IPS-18c (cell line): ENCODE results near the gene PCGF5.
A peak's percentile ranks its signal among the peaks of the same experiment; 100 is the strongest.
"Not testable (repeated sequence)": the region's sequence is repeated elsewhere in the genome, so short reads cannot be mapped to it uniquely, and the experiment has no call there.

Experiments used
- H3K4me3 ChIP-seq: 2 replicates; pipeline ENCODE4 v1.7.0; 2013; ENCODE audit warnings: low read depth, mild to moderate bottlenecking, low read length, moderate library complexity; ENCODE audit not compliant: insufficient read depth
- H3K9me3 ChIP-seq: one replicate; pipeline ENCODE4 v1.6.1; 2013; ENCODE audit warnings: mild to moderate bottlenecking, low read length, moderate library complexity; ENCODE audit not compliant: control insufficient read depth, insufficient read depth

The PCGF5 gene

DNA sequence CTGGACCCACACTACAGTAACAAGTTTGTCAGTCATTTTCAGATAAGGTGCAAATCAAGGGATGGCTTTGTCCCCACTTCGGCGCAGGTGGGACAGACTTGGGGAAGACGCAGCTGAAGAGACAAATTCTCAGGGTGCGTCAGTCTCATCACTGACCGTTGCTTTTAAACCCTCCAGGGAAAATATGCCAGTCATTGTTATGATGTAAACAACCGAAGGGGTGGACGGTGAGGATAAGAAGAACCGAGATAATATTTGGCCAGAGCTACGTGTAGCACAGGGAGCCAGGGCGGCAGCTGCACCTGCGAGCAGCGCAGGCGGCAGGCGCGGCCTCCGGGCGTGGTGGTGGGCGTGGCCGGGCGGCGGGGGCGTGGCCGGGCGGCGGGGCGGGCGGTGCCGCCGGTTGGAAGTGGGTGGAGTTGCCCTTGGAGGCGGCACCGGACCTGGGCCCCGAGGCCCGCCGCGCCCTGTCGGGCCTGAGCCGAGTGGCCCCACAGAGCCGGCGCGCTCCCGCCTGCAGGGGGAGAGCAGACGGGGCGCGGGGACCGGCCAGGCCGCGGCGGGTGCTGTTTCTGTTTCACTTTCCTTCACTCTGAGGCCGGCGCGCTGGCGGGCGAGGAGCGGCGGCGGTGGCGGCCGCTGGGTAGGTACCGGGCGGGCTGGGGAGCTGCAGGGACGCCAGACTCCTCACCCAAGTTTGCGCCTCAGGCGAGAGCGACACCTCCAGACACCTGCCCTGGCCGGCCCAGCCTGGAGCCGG, at the start of gene PCGF5:
PCGF5 (plus strand) TSS at position 470 of the 760 bp plus-strand sequence. CDS start 2,209 bp downstream, outside the sequence.
- H3K4me3 ChIP-seq: peak within 1 kb of the TSS; percentile 79

DNA sequence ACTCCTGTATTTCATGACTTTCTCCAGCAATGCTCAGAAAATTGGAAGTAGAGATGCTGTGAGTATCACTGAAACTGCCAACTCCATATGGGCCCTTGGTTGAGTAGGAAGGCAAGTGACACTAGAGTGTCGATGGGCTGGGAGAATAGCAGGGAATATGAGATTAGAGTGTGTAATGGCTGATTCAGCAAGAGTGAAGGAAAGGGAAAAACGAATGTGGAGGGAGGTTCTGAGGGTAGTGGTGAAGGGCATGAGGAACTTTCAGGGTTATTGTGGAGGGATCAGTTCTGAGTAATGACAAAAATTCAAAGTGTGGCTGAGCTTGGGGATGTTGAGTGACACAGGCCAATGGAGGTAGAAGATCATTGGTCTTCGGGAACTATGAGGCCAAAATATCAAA, 49.0 kb upstream of the PCGF5 start:
- H3K9me3 ChIP-seq: peaks cover 2% of the 10 kb centered on the region
- no peak overlapping the region for H3K4me3 ChIP-seq

More for the DNA sequence above, at the start of gene PCGF5:
- no peaks in the 10 kb centered on the region for H3K9me3 ChIP-seq

DNA sequence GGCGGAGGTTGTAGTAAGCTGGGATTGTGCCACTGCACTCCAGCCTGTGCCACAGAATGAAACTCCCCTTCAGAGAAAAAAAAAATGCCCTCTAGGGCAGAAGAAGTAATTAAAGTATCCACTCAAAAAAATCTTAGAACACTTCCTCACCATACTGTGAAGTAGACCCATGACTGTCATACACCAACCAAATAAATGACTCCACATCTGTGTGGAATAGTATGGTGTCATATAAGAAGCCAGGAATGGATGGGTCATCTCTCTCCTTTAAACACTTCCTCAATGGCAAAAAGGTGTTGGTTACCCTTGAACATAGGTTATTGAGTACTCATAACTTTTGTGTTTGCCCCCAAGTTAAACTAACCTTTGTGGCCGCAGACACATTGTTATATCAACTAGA, 48.1 kb upstream of the PCGF5 start:
- H3K9me3 ChIP-seq: peaks cover 4% of the 10 kb centered on the region
- H3K4me3 ChIP-seq: no peak overlapping the region

DNA sequence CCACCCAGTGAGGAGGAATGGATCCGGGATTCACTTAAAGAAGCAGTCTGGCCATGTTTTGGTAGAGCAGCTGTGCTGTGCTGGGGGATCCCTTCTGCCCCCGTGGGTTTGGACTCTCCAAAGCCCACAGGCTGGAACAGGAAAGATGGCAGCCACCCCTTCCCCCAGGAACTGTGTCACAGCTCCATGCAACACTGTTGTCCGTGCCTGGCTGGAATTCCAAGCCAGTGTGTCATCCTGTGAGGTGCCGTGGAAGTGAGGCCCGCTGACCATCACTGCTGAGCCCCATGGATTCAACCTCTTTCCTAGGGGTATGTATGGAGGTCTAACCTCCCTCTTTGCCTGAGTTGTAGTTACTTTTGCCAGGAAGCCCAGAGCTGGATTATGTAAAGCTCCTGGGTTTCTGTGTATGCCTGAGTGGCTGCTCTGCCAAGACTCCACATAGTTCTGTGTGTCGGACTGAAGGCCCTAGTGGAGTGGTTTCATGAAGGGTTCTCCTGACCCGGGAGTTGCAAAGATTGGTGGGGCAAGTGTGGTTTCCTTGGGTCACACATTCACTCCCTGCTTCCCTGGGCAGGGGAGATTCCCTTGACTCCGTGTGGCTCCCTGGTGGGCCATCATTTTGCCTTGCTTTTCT, 35.1 kb upstream of the PCGF5 start:
- H3K9me3 ChIP-seq: no peaks in the 10 kb centered on the region
- no peak overlapping the region for H3K4me3 ChIP-seq

DNA sequence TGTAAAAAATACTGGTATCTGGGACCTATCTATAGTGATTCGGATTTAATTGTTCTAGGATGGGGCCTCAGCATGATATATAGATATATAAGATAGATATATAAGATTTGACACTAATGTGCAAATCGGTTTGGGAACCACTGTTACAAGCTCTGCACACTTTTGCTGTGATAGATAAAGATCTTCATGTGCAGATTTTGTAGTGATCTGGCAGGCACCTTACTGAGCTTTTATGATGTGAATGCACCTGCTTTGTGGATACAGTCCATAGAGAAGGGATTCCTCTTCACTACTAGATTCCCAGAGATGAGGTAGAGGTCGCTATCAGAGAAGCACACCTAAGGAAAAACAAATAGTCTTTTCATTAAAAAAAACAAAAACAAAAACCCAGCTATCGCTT, 33.3 kb upstream of the PCGF5 start:
- no peak overlapping the region for H3K4me3 ChIP-seq
- no peaks in the 10 kb centered on the region for H3K9me3 ChIP-seq

DNA sequence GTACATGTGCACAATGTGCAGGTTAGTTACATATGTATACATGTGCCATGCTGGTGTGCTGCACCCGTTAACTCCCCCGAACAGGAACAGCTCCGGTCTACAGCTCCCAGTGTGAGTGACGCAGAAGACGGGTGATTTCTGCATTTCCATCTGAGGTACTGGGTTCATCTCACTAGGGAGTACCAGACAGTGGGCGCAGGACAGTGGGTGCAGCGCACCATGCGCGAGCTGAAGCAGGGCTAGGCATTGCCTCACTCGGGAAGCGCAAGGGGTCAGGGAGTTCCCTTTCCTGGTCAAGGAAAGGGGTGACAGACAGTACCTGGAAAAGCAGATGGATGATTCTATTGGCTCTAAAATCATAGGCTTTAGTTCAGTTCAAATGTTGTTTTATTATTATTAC, 32.5 kb upstream of the PCGF5 start:
- H3K9me3 ChIP-seq, H3K4me3 ChIP-seq: not testable (repeated sequence)

DNA sequence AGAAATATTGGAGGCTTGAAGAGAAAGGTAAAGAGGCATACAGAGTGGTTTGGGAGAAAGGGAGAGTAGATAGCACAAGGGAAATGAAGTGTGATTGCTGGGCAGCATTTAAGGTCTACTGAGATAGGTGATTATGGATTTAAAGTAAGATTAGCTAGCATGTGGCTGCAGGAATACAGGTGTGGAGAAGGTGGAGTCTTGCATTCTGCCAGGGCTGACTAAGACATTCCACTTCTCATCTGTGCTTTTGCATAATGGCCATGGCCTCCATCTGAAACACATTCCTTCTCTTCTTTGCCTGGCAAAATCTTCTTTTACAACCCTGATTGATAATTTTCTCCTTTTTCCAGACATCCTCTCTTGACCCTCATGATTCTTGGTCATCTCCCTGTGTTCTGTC, 31.6 kb upstream of the PCGF5 start:
- Histone ChIP-seq H3K9me3 (no peaks in the 10 kb centered on the region), H3K4me3 (no peak overlapping the region)

DNA sequence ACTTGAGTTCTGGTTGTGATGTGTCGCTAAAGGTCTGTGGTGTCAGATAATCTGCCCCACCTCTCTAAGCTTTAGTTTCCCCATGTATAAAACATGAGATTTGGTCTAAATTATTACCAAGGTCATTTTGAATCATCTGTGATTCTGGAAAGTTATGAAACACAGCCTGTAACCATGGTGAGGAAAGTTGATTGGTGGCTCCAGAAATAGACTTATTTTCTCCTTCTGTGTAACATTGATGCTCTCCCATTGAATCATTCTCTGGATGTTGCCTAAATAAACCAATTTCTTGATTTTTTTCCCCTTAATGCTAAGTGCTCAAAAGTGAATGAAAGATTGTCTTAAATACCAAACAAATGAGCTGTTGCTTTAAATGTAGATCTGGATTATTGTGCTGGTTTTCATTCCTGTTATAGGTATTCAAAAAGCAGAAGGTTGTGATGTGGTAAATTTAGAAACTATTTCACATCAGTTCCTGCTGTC, 30.0 kb upstream of the PCGF5 start:
- H3K4me3 ChIP-seq: no peak overlapping the region
- H3K9me3 ChIP-seq: no peaks in the 10 kb centered on the region

DNA sequence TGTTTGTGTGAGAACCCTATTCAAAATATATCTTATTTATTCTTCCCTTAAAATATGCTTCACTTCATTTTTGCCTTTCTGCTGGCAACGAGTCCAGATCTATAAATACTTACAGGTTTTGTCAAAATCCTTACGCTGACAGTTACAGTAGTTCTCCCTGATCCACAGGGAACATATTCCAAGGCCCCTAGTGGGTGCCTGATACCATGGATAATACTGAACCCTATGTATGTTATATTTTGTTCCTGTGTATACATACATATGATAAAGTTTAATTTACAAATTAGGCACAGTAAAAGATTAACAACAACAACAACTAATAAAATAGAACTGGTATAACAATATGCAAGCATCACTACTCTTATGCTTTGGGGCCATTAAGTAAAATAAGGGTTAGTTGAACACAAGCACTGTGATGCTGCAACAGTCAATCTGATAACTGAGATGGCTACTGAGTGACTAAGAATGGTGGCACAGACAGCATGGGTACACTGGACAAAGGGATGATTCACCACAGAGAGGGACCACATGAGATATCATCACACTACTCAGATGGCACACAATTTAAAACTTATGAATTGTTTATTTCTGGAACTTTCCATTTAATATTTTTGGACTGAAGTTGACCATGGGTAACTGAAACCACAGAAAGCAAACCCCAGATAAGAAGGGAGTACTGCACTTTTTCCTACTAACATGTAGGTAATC, 29.4 kb upstream of the PCGF5 start:
- Histone ChIP-seq H3K4me3 (no peak overlapping the region), H3K9me3 (no peaks in the 10 kb centered on the region)

DNA sequence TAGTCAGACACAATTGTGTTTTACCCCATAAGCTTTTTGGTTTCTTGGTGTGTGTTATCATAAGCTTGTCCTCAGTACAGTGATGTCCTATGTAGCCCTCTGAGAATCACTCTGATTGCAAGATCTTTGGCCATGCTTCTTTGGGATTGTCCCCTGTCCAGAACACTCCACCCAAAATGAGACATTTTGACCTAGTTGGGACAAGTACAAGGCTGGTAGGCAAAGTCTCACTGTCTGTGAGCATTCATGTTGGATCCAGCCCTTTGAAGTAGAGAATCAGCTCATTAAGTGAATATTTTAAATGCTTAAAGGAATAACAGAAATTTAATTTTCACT, 28.9 kb upstream of the PCGF5 start:
- Histone ChIP-seq H3K4me3 (no peak overlapping the region), H3K9me3 (no peaks in the 10 kb centered on the region)

DNA sequence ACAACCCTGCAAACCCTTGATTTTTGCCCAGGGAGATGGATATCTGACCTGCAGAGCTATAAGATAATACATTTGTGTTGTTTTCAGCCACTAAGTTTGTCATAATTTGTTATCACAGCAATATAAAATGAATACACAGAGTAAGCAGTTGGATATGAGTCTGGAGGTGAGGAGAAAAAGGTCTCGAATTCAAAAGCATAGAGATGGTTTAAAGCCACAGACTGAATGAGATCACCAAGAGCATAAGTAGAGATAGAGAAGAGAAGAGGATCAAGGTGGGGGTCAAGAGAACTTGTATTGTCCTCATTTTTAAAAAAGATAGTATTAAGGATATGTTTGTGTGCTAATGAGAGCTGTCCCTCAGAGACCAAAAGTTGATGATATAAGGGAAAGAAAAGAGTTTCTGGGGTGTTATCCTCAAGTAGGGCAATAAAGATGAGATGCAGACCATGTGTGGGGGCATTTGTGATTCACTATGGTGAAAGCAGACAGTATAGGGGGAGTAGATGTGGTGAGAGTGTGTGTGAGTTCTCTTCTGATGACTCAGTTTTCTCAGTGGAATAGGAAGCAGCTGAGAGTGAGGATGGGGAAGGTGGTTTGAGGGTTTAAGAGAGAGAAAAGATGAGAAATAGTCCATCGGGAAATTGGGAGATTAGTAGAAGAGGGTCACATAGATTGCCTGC, 25.8 kb upstream of the PCGF5 start:
- H3K9me3 ChIP-seq: no peaks in the 10 kb centered on the region

DNA sequence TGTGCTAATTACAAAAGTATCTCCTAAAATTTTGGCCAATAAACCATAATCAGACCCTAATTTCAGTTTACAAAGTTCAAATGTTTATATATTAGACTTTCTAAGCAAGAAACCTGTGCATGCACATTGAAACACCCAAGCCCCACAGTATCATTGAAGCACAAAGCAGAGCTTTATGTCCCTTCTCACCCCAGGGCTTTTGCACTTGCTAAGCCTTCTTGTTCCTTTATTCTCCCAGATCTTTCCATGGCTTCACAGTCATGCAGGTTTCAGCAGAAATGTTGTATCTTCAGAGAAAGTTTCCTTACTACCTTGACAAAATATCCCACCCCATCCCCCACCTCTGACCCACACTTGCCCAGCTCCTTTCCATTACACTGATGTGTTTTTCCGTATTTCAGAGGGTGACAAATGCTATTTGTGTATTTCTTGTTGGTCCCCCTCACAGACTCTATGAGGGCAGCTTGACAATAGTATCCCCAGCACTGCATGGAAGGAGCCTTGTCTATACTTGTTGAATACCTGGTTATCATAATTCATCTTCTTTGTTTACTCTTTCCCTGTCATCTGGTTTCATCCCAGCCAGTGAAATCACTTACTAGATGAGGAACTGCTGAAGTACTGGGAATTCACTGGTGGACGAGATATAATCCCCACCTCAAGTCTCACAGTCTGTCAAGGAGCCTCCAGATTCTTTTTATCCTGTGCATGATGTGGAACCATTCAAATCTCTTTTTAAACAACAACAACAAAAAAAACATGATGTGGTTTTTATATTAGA, 24.0 kb upstream of the PCGF5 start:
- no peaks in the 10 kb centered on the region for H3K9me3 ChIP-seq
- no peak overlapping the region for H3K4me3 ChIP-seq

More for the DNA sequence above, 25.8 kb upstream of the PCGF5 start:
- H3K4me3 ChIP-seq: no peak overlapping the region

DNA sequence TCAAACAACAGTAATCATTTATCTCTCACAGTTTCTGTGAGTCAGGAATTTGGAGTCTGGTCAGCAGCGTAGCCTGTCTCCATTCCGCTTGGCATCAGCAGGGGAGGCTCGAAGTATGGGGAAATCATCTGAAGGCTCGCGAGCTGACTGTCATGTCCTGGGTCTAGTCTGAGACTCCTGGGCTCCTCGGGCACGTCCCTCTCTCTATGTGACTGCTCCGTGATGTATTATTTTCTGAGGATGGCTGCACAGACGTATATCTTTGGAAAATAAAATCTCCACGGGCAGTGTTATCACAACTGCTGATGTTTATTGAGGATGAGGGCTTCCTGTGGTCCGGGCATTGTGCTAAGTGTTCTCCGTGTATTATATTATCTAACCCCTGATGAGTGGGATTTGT, 23.3 kb upstream of the PCGF5 start:
- H3K9me3 ChIP-seq: no peaks in the 10 kb centered on the region
- H3K4me3 ChIP-seq: no peak overlapping the region

DNA sequence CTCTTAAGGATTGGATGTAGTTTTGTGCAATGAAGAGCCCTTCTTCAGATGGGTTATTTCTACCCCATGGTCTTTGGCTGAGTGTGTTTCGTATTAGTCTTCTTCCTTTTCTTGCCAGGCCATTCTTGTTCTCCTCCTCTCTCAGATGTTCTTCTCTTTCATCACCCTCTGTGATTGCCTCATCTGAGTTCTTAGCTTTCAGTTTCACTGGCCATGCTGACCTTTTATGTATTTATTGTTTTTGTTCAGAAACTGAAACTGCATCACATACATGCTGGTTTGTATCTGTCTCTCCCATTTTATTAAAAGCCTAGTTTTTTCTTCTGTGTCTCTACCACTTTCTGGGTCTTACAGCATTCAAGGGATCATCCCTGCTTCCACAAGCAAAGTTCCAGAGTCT, 21.7 kb upstream of the PCGF5 start:
- Histone ChIP-seq H3K9me3 (no peaks in the 10 kb centered on the region), H3K4me3 (no peak overlapping the region)

DNA sequence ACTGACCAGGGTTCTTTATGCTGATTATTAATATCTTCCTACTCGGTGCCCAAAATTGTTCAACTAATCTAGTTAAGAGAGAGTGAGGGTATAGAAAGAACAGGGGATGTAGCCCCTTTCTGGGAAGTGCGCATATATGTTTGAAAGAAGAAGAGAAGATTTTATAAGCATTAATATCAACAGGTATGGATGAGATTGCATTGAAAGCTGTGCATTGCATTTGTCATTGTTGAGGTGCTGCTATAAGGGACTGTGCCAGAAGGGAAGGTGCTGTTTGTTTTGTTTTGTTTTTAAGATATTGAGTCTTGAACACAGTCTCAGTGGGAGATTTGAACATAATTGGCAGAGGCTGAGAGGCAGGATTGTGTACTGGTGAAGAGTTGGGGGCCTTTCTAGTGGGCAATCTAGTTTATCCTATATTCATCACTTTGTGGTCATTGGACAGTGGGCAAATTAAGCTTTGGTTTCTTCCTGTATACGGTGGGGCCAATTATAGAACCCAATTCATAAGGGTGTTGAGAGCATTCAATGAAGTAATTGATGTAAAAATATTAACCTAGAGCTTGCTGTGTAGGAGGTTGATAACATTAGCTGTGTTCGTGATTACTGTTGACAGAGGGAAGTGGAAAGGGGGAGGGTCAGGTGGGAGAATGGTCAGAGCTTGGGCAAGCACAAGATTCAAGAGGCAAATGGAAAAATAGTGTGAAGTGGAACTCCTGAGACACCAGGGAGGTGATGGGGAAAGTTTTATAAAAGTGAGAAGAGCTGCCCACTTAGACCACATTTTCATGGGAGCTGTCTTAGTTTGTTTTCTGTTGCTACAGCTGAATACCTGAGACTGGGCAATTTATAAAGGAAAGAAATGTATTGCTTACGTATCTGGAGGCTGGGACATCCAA, 19.9 kb upstream of the PCGF5 start:
- no peak overlapping the region for H3K4me3 ChIP-seq
- no peaks in the 10 kb centered on the region for H3K9me3 ChIP-seq
